ENCODE results near the gene PIP4K2A. TPM values are rescaled to one million over a fixed set of nuclear protein-coding genes. Genes with fewer than 3 reads are reported as not detected.

PIP4K2A gene
- total and polyA plus RNA-seq, 2 of the 13 experiments (the other 11 are each of a cell fraction or from before 2014, with no cell fraction given) = 9.1 to 22.6 TPM

- TF ChIP-seq, protein P1, sequence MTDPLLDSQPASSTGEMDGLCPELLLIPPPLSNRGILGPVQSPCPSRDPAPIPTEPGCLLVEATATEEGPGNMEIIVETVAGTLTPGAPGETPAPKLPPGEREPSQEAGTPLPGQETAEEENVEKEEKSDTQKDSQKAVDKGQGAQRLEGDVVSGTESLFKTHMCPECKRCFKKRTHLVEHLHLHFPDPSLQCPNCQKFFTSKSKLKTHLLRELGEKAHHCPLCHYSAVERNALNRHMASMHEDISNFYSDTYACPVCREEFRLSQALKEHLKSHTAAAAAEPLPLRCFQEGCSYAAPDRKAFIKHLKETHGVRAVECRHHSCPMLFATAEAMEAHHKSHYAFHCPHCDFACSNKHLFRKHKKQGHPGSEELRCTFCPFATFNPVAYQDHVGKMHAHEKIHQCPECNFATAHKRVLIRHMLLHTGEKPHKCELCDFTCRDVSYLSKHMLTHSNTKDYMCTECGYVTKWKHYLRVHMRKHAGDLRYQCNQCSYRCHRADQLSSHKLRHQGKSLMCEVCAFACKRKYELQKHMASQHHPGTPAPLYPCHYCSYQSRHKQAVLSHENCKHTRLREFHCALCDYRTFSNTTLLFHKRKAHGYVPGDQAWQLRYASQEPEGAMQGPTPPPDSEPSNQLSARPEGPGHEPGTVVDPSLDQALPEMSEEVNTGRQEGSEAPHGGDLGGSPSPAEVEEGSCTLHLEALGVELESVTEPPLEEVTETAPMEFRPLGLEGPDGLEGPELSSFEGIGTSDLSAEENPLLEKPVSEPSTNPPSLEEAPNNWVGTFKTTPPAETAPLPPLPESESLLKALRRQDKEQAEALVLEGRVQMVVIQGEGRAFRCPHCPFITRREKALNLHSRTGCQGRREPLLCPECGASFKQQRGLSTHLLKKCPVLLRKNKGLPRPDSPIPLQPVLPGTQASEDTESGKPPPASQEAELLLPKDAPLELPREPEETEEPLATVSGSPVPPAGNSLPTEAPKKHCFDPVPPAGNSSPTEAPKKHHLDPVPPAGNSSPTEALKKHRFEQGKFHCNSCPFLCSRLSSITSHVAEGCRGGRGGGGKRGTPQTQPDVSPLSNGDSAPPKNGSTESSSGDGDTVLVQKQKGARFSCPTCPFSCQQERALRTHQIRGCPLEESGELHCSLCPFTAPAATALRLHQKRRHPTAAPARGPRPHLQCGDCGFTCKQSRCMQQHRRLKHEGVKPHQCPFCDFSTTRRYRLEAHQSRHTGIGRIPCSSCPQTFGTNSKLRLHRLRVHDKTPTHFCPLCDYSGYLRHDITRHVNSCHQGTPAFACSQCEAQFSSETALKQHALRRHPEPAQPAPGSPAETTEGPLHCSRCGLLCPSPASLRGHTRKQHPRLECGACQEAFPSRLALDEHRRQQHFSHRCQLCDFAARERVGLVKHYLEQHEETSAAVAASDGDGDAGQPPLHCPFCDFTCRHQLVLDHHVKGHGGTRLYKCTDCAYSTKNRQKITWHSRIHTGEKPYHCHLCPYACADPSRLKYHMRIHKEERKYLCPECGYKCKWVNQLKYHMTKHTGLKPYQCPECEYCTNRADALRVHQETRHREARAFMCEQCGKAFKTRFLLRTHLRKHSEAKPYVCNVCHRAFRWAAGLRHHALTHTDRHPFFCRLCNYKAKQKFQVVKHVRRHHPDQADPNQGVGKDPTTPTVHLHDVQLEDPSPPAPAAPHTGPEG (CRISPR knock-in tag; IDR thresholded peaks at IDR 0.05) = no peak
- TF ChIP-seq ZNF468 (CRISPR knock-in tag; IDR thresholded peaks at IDR 0.05) (no peak), TAF1 (CRISPR knock-in tag; IDR thresholded peaks at IDR 0.05) (no peak), IRF2 (CRISPR knock-in tag; IDR thresholded peaks at IDR 0.05) (no peak), FOXJ3 (CRISPR knock-in tag; IDR thresholded peaks at IDR 0.05; ENCODE audit: borderline replicate concordance) (no peak), HDAC1 (CRISPR knock-in tag; IDR thresholded peaks at IDR 0.05) (no peak), ZNF414 (CRISPR knock-in tag; IDR thresholded peaks at IDR 0.05) (no peak), ZNF605 (CRISPR knock-in tag; IDR thresholded peaks at IDR 0.05) (no peak)
These were observed 130.7 kb downstream of the PIP4K2A start (continued) for GRCh38 chr10:22583683-22584082.
